NB4 (cell line): ENCODE data around the gene LBHD1.

Experiments used
- MAX ChIP-seq: IDR thresholded peaks from 2 replicates; pipeline ENCODE4 v1.6.1; 2011; ENCODE audit warnings: low read depth, low read length
- POLR2A ChIP-seq: IDR thresholded peaks from 2 replicates; pipeline ENCODE4 v1.6.1; 2011; ENCODE audit warnings: mild to moderate bottlenecking; ENCODE audit not compliant: insufficient read length; ENCODE audit errors: extremely low read depth
- TF ChIP-seq, protein P1 (sequence below): IDR thresholded peaks from one replicate; pipeline ENCODE4 v1.5.1; 2012; ENCODE audit warnings: low read depth, low read length

DNA sequence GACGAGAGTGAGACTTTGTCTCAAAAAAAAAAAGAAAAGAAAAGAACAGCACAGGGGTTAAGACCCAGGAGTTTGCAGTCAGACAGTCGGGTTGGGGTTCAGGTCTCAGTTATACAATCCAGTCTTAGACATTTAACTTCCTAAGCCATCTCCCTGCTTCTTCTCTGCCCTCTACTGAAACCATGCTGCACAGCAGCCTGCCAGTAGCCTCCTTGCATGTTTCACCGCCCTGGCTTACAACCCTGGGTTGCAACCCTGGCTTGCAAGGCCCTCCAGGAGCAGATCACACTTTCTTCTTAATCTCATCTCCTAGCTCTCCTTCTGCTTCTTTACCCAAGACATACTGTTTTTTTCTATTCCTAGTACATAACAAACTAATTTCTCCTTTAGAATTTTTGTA lies 44.4 kb downstream of the LBHD1 start:
- TF ChIP-seq, protein P1, sequence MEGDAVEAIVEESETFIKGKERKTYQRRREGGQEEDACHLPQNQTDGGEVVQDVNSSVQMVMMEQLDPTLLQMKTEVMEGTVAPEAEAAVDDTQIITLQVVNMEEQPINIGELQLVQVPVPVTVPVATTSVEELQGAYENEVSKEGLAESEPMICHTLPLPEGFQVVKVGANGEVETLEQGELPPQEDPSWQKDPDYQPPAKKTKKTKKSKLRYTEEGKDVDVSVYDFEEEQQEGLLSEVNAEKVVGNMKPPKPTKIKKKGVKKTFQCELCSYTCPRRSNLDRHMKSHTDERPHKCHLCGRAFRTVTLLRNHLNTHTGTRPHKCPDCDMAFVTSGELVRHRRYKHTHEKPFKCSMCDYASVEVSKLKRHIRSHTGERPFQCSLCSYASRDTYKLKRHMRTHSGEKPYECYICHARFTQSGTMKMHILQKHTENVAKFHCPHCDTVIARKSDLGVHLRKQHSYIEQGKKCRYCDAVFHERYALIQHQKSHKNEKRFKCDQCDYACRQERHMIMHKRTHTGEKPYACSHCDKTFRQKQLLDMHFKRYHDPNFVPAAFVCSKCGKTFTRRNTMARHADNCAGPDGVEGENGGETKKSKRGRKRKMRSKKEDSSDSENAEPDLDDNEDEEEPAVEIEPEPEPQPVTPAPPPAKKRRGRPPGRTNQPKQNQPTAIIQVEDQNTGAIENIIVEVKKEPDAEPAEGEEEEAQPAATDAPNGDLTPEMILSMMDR, result no peak
- no peak for TF ChIP-seq MAX
- TF ChIP-seq POLR2A, result no peak
